ENCODE results near the gene RNF212.

GRCh38 chr4:1154126-1154522 is 40.8 kb upstream of the RNF212 start:
- no peak for TF ChIP-seq POLR2A (IDR thresholded peaks at IDR 0.05)
- TF ChIP-seq CTCF (IDR thresholded peaks at IDR 0.05) = no peak

Measured in thyroid gland (tissue), 4 donors.